NCI-H524 treated with DMSO at 0.1 percent for 48 hours (cell line): ENCODE data around the gene RARS2.
"Not testable (repeated sequence)": the region's sequence is repeated elsewhere in the genome, so short reads cannot be mapped to it uniquely, and the experiment has no call there.

Source experiments
- DNase-seq: peaks from one replicate; lab custom pipeline; 2025; lab: John Stamatoyannopoulos, UW

Gene RARS2

DNA sequence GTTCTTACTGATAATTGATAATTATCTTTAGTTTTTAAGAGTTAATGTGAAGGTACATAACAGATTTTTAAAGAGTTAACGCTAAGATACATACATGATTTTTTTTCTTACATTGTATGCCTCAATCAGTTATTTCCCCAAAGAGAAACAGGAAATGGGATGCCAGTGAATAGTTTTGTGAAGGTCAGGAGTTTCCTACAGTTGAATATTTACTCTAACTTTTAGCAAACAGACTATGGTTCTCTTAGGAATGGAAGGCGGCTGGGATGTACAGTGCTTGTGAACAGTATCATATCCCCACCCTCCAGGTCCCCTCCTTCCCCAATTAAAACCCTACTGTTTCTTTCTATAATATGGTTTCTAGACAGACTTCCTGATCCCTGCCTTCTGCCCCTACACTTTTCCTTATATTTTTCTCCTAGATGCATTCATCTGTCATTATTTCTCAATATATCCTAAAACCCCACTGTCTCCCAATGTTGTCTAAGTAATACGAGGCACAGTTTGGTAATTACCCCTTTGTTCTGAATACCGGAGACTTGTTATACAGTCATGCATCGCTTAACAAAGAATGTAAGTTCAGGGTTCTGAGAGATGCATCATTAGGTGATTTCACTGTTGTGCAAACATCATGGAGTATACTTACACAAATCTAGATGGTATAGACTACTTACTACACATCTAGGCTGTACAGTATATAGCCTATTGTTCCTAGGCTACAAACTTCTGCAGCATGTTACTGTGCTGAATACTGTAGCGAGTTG lies 87.8 kb downstream of the RARS2 start:
- no peak for DNase-seq

- no peak for DNase-seq
Measured at GRCh38 chr6:87498048-87498447, 91.7 kb downstream of the RARS2 start.

GRCh38 chr6:87494761-87495422 lies 94.9 kb downstream of the RARS2 start:
- no peak for DNase-seq

DNA sequence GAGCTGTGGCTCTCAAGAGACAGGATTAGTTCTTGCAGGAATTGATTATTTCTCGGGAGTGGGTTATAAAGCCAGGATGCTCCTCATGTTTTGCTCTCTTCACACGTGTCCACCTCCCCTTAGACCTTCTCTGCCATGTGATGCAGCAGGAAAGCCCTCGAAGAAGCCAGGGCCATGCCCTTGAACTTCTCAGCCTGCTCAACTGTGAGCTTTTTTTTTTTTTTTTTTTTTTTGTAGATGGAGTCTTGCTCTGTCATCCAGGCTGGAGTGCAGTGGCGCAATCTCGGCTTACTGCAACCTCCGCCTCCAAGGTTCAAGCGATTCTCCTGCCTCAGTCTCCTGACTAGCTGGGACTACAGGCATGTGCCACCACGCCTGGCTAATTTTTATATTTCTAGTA lies 100.5 kb downstream of the RARS2 start:
- DNase-seq = not testable (repeated sequence)

- no peak for DNase-seq
Measured at GRCh38 chr6:87487555-87487954, 102.2 kb downstream of the RARS2 start.

- DNase-seq = no peak
Measured at GRCh38 chr6:87484491-87484890, 105.3 kb downstream of the RARS2 start.

GRCh38 chr6:87483929-87484328 lies 105.9 kb downstream of the RARS2 start:
- DNase-seq = no peak

DNA sequence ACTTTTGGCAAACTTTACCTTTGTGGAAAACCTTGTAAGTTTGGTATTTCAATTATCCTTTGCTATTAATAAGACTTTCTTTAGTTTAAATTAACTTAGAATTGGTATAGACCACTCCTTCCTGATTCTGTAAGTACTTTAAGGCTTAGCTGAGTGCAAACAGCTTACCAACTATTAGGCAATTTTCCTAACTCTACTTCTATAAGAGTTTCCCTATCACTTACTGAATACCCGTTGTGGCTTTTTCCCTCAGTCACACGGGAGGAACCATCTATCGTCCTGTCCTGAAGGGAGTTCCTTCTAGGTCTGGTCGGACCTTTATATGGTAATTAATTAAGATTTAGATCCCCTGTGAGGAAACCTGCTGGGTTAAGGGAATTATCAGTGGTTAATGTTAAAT lies 107.4 kb downstream of the RARS2 start:
- DNase-seq = no peak

GRCh38 chr6:87481931-87482330 lies 107.9 kb downstream of the RARS2 start:
- DNase-seq = no peak

DNA sequence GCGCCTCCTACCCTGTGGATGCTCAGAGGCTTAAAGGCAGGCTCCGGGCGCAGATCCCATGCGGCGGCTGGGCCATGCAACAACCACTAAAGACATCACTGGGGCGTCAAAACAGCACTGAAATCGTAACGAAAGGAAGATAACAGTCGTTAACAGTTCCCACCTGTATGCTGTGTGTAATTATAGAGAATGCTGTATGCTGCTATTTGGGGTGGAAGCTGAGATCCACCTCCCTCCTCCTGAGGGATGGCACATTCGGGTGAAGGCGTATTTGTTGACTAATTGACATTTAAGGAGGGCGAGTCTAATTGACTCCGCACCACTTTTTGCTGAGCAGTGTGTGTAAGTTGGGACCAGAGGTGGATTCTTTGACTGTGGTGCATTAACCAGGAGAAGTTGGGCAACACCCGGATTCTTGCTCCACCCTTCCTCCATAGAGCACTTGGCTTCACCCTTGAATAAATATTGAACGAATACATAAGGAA lies 116.3 kb downstream of the RARS2 start:
- no peak for DNase-seq

- DNase-seq = peak; percentile 19
Measured at GRCh38 chr6:87472525-87473418, 117.0 kb downstream of the RARS2 start, which contains the start of gene SLC35A1. Gene SLC35A1 (plus strand): TSS chr6:87472974. CDS start chr6:87473004, 30 bp downstream.

GRCh38 chr6:87465051-87465450 lies 124.7 kb downstream of the RARS2 start:
- DNase-seq = no peak
